HG03521 (cell line): Measurements from ENCODE around the gene LAMB4.

ENCODE experiments used
- ATAC-seq: cut with Tn5 transposase; IDR thresholded peaks from one replicate; pipeline ENCODE4 v1.9.1; 2021; ENCODE audit warnings: mild to moderate bottlenecking, moderate library complexity; ENCODE audit not compliant: unreplicated experiment

Gene LAMB4

DNA sequence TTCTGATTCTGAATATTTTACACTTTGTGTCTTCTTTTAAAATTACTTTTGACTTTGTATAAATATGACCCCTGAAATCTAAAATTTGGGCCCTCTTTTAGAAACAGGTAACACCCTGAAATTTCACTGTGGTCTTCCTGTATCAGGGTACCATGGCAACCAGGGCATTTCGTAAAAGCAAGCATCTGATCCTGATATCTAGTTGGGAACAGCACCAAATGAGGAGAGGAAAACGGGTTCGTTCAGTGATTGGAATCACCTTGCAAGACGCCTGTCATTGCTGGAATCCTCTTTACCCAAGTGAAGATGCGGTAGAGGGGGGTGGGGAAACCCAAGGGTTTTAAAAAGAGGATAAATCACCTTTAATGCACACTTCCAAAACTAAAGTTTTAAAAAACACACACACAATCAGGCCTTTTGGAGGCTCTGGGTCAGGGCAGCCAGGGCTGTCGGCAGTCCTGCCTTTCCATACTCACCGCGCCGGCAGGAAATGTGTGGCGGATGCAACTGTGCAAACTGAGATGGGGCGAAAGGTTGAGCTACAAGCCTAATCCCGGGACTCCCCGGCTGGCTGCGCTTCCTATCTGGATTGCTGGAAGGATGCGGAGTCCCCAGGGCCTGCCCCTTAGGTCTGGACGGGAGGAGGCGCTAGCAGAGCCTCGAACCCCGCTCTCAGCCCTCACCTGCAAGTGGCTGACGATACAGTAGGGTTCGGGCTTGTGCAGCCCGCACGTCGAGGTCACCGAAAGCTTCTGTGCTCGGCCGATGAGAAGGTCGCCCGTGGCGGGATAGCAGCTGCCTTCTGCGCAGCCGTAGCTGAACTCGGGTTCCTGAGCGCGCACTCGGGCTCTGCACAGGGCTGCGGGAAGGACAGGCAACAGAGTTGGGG lies 129.0 kb downstream of the LAMB4 start:
- no peak for ATAC-seq

DNA sequence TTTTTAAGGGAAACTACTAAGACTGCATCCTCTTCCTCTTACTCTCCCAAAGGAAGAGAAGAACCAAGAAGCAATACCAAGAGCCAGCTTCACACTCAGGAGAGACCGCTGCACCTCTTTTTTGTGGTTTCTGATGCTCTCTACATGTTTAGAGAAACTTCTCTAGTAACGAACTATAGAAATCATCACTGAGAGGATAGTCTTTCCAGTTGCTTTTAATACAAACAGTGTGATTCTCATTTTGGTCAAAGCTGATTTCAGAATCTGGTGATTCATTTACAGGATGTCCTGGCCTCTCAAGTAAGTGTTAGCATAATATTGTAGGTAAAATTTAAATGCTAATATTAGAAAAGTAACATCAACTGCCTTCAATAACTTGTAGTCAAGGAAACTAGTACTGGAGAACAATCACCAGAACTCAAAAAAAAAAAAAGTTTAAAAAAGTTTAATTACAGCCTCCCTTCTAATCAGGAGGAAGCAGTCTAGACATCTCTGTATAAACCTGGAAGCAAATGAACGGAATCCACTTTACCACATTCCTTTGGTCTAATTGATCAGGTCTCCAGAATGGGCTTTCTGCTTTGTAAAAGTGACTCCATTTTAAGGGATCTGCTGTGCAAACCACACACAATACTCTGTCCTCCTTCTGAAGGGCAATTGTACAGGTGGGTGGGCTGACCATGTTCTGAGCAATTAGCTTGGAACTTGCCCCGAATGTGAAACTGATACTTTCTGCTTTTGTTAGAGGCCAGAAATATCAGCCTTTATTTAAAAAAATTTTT lies 130.2 kb downstream of the LAMB4 start:
- no peak for ATAC-seq

DNA sequence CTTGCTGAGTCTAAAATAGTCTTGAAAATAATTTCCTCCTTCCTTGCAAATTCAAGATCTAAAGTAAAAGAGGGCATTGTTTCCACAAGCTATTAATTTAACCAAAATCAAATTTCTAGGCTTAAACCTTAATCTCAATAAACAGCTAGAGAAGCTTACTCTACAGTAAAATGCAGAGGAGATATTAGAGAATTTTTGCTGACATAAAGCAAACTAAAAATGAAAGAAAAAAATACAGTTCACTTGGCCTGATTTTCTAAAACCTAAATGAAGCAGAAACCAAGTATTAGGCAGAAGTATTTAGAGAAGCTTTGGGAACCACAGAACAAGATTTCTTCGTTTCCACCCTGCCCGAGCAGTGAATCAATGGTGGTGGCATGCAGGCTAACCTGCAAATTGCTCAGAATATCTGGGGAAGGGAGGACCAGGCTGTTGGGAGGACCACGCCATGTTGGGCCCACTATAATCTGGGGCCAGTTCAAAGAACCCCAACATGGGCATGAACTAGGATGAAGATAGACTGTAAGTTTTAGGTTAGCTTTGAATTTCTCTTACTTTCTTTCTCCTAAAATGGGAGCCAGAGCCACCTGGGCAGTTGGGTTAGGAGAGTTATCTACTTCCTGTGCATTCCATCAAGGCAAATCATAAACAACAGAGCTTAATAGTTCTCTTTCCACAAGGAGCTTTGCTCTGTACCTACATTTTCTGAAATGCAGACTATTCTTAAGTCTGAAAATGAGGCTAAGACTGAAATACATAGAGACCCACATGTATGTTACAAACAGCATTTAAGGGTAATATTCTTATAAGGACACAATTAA lies 131.3 kb downstream of the LAMB4 start:
- no peak for ATAC-seq

DNA sequence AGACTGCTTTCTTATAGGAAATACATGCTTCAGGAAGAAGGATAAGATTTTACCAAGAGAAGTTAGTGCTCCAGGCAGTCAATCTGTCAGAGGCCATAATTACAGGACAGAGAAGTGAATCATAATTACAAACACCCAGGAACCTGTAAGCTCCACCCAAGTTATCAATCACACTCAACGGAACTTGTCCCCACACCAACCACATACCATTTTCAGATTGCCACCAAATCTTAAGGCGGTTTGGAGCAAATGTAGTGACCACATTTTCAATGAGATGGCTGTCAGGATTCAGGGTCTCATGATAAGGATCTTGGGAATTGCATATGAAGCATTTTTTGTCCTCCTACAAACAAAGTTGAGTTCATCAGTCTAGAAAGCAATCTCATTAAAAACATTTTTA lies 132.0 kb downstream of the LAMB4 start:
- ATAC-seq: no peak

DNA sequence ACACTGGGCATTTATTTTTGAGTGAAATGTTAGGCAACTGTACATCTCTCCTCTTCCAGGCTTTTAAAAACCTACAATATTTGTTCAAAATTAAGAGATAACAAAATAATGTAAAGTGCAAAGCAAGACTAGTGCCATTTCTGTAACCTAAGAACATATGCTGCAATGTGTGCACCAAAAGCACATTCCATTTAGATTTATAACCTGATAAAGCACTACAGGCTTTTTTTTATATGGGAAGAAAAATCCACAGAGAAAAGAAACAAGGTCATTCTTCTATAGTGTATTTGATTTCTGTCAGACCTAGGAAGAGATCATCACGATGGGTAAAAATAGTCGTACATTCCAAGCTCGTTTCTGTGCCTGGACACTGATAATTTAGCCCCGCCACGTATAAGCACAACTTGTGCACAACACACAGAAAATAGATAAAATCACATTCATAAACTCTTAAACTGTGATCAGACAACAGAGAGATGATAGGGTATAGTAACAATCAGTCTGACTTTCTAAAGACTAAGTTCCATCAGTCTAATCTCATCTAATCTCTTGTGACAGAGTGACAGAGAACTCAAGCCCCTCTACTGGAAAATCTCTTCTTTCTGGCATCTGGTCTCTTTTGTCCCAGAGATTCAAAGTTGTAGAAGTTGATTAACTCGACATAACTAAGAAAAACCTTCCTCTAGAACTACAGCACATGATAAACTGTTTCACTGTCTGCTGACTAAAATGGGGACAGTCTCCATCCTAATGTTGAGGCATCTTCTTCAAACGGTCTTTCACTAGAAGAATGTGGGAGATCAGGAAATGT lies 133.9 kb downstream of the LAMB4 start:
- no peak for ATAC-seq

DNA sequence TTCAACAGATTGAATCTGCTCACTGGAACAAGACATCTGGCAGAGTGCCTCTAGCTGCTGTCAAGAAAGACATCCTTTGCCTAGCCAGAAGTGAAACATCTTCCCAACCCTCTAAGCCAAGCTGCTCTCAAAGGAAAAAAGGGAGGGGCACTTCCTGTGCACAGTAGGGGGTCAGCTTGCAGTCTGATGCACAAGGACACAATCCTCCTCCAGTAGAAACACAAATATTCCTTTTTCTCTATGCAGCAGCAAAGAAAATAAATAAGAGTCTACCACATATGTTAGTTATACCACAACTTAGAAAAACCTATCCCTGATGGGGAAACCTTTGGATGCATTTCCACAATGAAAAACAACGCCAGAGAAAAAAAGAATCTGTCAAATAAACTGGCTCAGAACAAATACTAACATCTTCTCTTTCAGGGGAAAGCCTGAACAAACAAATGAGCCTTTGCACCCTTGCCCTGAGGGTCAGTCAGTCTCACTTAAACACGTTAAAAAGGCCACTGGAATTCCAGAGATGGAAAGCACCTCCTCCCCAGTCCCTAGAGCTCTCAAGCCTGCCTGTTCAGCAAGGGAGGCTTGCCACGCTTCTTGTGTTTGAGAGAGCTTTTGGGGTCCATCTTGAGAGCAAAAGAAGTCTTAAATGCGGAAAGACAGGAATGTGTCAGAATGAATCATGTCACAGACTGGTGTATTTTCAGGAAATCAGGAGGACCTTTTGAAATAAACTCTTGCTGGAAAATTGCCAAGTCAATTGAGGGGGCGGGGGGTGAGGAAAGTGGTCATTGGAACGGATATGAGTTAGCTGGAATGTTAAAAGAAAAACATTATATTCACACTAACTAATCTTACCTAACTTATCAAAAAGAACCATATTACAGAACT lies 134.7 kb downstream of the LAMB4 start:
- no peak for ATAC-seq

DNA sequence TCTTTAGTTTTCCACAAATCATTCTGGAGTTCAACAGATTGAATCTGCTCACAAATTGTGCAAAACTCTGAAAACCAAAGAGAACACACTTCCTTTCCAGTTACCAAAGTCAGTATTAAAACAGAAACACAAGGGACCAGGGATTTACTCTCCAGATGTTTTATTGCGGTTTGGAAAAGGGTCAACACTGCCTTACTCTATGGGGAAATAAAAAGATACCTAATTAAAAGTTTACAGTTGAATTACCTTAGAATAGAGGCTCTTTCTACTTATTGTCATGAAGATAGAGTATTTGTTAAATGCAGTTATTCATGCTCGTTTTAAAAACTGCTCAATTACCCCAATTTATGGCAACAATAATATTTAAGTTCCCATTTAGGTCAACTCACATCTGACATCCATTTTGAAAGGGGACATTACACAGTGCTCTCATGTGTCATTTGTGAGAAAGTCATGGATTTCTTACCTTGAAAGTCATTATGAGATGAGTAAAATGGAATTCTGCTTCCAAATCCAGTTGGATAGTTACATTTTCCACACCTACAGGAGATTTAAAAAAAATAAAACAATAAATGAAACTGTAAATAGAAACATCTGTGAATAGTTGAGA lies 135.6 kb downstream of the LAMB4 start:
- ATAC-seq: no peak

DNA sequence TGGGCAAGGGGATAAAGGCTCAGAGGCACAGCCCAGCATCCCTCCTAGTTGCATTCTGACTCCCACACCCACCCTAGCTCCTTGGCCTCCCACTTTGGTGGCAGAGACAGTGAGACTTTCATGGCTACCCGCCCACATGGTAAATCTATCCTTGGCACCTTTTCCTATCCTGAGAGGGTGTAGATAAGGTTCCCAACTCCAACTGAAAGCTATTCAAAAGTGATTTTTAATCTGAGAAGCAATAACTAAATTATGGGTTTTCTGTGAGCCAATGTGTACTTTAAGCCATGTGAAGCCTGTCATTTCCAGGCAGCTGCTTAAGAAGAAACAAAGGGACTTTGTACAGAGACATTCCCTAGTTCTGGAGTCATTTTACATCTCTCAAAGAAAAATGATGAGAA lies 136.3 kb downstream of the LAMB4 start:
- ATAC-seq: no peak

DNA sequence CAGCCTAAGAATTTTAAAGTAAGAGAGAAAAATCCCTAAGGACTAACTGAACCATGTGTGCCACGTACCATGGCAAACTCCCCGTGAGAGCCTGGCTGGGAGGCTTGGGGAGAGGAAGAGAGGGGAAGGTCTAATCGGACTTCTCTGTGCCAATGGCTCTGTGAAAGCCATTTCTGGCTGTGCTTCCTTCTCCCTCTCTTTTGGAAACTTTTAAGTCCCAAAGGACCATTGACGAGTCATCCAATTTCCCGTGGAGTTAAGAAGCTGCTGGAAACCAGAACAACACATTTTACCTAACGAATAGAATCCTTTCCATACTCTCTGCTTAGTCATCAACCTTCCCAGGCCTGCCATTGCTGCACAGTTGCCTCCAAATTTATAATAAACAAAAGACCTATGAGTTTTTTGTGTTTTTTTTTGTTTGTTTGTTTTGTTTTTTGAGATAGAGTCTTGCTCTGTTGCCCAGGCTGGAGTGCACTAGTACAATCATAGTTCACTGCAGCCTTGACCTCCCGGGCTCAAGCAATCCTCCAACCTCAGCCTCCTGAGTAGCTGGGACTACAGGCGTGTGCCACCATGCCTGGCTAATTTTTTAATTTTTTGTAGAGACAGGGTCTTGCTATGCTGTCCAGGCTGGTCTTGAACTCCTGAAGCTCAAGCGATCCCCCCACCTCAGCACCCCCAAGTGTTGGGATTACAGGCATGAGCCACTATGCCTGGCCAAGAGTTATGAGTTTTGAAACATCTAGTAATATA lies 140.4 kb downstream of the LAMB4 start:
- ATAC-seq: no peak

DNA sequence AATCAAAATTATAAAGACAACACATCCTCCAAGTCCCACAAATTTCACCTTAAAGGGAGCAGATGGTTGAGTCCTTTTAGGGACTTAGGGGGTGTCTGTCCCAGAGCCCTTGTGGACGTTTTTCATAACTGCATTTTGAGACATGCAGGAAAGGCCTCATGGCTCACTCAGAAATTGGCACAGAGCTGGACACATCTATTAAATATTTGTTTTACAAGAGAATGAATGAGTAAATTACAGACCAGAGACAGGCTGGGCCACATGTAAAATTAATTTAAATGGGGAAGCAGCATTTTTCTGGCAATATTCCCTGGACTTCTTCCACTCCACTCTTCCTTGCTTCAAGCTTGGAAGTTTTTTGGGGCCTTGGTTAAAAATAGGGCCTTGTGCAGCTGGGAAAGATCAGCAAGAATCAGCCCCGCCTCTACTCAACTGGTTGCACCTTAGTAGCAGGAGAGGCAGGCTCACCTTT lies 147.2 kb downstream of the LAMB4 start:
- no peak for ATAC-seq

DNA sequence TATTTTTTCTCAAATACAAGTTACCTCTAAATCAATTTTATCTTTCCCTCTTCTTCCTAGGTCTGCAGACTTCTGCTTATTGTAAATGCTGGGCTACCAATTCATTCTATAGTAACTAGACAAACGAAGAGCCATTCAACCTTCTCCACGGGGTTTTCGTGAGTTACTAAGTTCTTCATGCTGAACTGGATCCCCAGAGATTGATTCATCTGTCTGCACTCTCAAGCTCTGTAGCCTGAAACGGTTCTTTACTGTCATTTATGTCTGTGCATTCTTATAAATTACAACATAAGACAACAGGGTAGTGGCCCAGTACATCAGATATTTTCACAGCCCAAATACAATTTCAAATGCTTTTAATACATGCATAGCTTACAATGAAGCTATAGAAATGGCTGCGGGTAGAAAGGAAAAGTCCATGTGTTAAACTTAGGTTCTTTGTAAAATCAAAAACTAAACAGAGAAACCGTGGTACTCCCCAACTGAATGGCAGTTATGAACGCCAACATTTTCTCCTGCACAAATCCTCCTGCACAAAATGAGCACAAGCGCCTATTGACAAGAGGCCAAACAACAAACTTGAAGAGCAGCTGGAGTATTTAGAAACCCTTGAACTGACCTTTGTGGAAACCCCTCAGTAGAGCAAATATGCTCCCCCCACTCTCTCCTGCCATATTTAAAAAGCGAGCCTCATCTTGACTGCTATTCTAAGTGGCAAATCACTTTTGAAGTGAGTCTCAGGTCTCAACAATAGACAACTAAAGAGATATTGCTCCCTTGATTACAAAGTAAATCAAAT lies 147.9 kb downstream of the LAMB4 start:
- ATAC-seq: no peak

DNA sequence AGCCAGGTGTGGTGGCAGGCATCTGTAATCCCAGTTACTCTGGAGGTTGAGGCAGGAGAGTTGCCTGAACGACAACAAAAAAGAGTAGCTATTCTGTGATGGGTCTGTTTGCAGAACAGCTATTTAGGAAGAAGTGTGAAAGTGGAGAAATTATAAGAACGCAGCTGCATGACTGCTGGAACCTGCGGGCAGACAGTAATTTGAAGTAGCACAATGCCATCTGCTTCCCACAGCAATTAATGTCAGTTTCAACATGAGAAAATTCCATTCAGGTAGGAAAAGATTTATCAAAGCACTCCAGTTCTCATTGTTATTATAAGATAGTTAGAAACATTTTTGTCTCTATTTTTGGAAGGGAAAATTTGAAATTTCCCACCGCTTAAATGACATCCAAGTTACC lies 148.7 kb downstream of the LAMB4 start:
- no peak for ATAC-seq

DNA sequence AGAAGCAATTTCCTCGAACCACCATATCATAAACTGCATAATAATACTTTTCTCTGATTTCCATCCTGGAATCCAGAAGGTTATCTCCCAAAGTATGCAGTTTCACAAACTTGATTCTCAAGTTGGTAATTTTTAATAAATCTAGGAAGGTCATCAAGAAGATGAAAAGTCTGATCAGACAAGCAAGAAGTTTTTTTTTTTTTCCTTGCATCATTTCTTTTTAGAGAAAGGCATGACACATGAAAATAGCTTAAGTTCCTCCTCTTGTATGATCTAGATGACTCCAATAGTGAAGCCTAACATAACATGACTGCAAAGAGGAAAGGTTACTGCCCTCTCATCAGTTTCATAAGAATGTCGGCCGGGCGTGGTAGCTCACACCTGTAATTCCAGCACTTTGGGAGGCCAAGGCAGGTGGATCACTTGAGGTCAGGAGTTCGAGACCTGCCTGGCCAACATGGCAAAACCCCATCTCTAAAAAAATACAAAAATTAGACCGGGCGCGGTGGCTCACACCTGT lies 149.4 kb downstream of the LAMB4 start:
- ATAC-seq: no peak

DNA sequence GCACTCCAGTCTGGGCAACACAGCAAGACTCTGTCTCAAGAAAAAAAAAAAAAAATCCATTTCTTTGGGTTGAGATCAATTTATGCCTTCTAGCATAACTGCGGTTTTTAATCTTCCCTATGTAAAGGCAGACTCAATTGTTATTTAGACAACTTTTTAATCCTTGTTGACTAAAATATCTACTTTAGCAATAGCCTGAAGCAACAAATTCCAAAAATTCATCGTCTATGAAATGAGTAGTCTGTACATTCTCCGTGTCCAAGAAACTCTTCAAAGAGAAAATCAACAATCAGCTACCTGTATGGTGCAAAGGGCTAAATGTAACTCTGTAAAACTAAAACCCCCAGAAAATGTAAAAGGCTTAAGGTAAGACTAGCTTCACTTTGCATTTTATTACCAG lies 150.0 kb downstream of the LAMB4 start:
- no peak for ATAC-seq

DNA sequence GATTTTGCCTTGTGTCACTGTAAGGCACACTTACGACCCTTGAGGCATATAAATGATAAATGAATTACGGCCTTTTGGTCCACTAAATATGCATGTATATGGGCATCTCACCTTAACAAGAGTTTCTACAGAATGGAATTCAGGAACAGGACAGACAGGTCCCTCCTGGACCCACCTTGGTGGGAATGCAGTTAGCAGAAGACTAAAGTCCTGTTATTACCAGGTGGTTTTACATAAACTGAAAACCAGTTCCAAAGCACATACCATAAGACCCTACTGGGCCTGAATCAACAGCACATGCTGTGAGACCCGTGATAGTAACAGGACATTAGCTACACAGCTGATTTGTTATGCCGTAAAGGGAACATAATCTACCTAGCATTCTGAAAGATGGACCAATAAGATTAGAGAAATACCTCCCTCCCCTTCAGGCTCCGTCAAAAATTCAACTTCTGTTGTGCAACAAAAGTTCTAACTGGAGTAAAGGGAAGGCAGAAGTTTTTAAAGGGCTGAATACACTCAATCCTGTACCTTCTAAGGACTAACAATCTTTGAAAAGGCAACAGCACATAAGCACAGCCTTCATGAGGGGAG lies 151.2 kb downstream of the LAMB4 start:
- no peak for ATAC-seq

DNA sequence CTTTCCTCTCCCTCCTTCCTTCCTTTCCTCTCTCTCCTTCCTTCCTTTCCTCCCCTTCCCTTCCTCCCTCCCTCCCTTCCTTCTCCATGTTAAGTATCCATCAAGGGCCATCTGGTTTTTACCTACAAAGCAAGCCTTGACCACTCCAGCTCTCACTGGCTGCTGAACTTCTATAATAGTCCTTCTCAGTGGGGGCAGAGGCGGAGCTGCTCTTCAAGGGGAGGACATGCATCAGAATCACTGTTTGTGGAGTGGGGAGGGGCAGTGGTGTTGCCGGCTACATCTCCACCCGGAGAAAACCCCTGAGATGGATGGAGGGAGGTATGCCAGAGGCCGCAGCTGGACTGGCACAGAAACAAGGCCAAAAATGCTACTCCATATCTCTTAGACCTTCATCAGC lies 153.1 kb downstream of the LAMB4 start:
- no peak for ATAC-seq

DNA sequence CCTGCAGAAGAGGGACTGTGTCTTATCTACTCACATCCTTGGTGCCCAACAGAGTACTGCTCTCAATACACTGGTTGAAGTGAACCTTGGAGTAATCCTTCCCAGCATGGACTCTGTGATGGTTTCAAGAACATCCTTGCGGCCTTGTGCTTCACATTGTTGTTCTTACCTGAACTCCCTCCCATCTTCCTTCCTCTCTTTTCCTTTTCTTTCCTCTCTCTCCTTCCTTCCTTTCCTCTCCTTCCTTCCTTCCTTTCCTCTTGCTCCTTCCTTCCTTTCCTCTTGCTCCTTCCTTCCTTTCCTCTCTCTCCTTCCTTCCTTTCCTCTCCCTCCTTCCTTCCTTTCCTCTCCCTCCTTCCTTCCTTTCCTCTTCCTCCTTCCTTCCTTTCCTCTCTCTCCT lies 153.5 kb downstream of the LAMB4 start:
- no peak for ATAC-seq
